Sigmoid colon (tissue), 7 donors: ENCODE results near the gene NYNRIN. TPM values are rescaled to one million over a fixed set of nuclear protein-coding genes. Genes with fewer than 3 reads are reported as not detected.

Source experiments
- DNase-seq: peaks from one replicate; pipeline ENCODE4 v3.0.0-alpha.2; 2019
- H3K27ac ChIP-seq, 4 donors: fragments of 200-600 bp; sonication (generic); one replicate each; pipeline ENCODE4 v1.5.1; 2016 to 2019; ENCODE audit warnings: mild to moderate bottlenecking in 1 of 4
- H3K27me3 ChIP-seq, 3 donors: fragments of 200-600 bp; sonication (generic); one replicate each; pipeline ENCODE4 v1.5.1; 2019; ENCODE audit warnings: mild to moderate bottlenecking in 1 of 3
- H3K36me3 ChIP-seq, 4 donors: fragments of 200-600 bp; sonication (generic); one replicate each; pipeline ENCODE4 v1.5.1; 2016 to 2019
- H3K4me1 ChIP-seq, 4 donors: fragments of 200-600 bp; sonication (generic); one replicate each; pipeline ENCODE4 v1.5.1; 2017 to 2019
- H3K4me3 ChIP-seq, 4 donors: fragments of 200-600 bp; sonication (generic); one replicate each; pipeline ENCODE4 v1.5.1; 2017 to 2019; ENCODE audit warnings: mild to moderate bottlenecking in 2 of 4, moderate library complexity in 1 of 4
- H3K9me3 ChIP-seq, 4 donors: fragments of 200-600 bp in 3 of 4; sonication (generic) in 3 of 4; one replicate each; pipeline versions ENCODE4 v1.5.1 to v1.6.1; 2013 to 2019
- EP300 ChIP-seq, 4 donors: sonication (generic); formaldehyde crosslinking; IDR thresholded peaks; one replicate each; pipeline ENCODE4 v1.6.1; 2017; ENCODE audit warnings: antibody characterized with exemption in 4 of 4
- POLR2A ChIP-seq, 2 donors: fragments of 450-650 bp; IDR thresholded peaks; one replicate each; pipeline ENCODE4 v1.6.1; 2016; ENCODE audit warnings: antibody characterized with exemption in 2 of 2, mild to moderate bottlenecking in 2 of 2, moderate library complexity in 2 of 2
- POLR2AphosphoS5 ChIP-seq, 4 donors: sonication (generic); formaldehyde crosslinking; IDR thresholded peaks; one replicate each; pipeline ENCODE4 v1.6.1; 2017; ENCODE audit warnings: antibody characterized with exemption in 4 of 4
- WGBS, 2 donors: extraction: QIAGEN DNeasy Blood & Tissue Kit; methylation state at CpG; one replicate each; pipeline ENCODE4 v1.1.7; 2013; 5-methylcytosine and 5-hydroxymethylcytosine counted together
- intact Hi-C: fragments of 100-400 bp; cut with DNase I; formaldehyde crosslinking; loops from one replicate; pipeline ENCODE4 v1.15.1; 2023
- polyA plus RNA-seq, 3 donors: library from polyadenylated mRNA; stranded (reverse); fragments of 200-250 nt; gene quantifications; one replicate each; pipeline ENCODE4 v1.2.3, GENCODE V29; 2013
- total RNA-seq, 4 donors: library from RNA; depleted of rRNA; stranded (reverse); fragments of >200 nt; gene quantifications; one replicate each; pipeline ENCODE4 v1.1.0, GENCODE V29; 2016
- TF ChIP-seq, protein P1 (sequence below), 4 experiments: fragments of 450-650 bp in 3 of 4; fragments of 200-600 bp in 1 of 4; IDR thresholded peaks; one replicate each; pipeline ENCODE4 v1.5.1; 2016 to 2019; ENCODE audit warnings: antibody characterized with exemption in 4 of 4, mild to moderate bottlenecking in 3 of 4, moderate library complexity in 2 of 4
- donor health status: healthy with polysubstance abuse.
- donor health status: Bipolar disorder and iron deficiency.
- donor health status: healthy.

NYNRIN gene
- total and polyA plus RNA-seq, 7 donors = 0.60 to 17.4 (median 6.8) TPM

DNA sequence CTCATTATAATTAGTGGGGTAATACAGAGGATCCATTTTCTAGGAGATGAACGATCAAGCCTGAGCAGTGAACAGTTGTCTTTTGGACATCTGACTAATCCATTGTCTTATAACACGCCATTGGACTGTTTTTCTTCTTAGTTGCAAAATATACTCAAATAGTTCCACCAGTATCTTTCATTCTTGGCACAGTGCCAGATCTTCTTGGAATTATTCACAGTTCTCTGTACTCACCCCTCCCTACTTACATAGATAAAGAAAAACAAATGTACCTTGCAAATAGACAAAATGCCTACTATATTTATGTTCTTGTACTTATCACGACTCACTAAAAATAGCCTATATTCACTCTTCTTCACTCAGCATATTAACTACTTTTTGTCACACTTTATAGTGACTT lies 26.9 kb downstream of the NYNRIN start:
- no peaks in the 10 kb centered on the region for H3K27me3 ChIP-seq
- no peaks in the 10 kb centered on the region for H3K36me3 ChIP-seq
- no peaks in the 10 kb centered on the region for H3K9me3 ChIP-seq
- no peak overlapping the region for H3K4me3 ChIP-seq
- intact Hi-C loops = no loop called here
- H3K27ac ChIP-seq = peak overlapping the region in 3 of 4 donors; percentile 3 to 68 (median 24)
- TF ChIP-seq POLR2AphosphoS5 (IDR thresholded peaks at IDR 0.05) (peak in 1 of 4 donors; percentile 3), POLR2A (IDR thresholded peaks at IDR 0.05) (no peak)
- no peak for DNase-seq
- WGBS, 2 donors = 33 to 53% methylated on average over 3 of the region's 3 CpGs
- peaks cover 0 to 16% (median 13%) of the 10 kb centered on the region in 4 donors for H3K4me1 ChIP-seq

DNA sequence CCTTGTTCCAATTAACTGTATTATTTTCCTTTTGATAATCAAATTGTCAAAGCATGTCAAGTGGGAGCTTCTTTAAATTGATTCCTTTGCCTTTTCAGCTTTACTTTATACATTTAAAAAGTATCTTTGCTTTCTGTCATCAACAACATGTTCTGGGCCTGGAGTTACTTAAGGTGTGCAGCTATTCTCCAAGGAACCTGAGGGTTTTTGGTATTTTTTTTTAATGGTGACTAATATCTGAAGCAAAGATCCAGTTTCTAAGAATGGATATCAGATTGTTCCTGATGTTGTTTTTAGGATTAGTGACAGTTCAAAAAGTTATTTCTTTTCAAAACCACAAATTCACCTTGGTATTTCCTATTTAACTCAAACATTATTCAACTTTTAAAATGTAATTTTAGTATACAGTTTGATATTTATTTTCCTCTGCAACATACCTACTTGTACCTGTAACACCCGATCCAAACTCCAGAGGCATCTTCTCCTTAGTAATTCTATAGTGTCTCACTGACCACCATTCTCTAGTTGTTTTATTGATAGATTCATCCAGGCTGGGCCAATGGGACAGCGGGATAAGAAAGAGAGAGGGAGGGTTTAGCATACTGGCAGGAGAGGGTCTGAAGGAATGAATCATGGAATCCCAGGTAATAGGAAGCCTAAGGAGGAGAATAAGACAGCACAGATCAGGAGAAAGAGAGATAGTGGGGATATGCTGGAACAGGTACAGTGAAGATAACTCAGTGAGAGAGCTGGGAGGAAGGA lies 27.5 kb downstream of the NYNRIN start:
- peaks cover 0 to 23% (median 20%) of the 10 kb centered on the region in 4 donors for H3K4me1 ChIP-seq
- no peaks in the 10 kb centered on the region for H3K9me3 ChIP-seq
- no peak for TF ChIP-seq POLR2AphosphoS5 (IDR thresholded peaks at IDR 0.05)
- no peak for TF ChIP-seq POLR2A (IDR thresholded peaks at IDR 0.05)
- no peak for TF ChIP-seq EP300 (IDR thresholded peaks at IDR 0.05)
- TF ChIP-seq, protein P1, sequence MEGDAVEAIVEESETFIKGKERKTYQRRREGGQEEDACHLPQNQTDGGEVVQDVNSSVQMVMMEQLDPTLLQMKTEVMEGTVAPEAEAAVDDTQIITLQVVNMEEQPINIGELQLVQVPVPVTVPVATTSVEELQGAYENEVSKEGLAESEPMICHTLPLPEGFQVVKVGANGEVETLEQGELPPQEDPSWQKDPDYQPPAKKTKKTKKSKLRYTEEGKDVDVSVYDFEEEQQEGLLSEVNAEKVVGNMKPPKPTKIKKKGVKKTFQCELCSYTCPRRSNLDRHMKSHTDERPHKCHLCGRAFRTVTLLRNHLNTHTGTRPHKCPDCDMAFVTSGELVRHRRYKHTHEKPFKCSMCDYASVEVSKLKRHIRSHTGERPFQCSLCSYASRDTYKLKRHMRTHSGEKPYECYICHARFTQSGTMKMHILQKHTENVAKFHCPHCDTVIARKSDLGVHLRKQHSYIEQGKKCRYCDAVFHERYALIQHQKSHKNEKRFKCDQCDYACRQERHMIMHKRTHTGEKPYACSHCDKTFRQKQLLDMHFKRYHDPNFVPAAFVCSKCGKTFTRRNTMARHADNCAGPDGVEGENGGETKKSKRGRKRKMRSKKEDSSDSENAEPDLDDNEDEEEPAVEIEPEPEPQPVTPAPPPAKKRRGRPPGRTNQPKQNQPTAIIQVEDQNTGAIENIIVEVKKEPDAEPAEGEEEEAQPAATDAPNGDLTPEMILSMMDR (IDR thresholded peaks at IDR 0.05) = no peak
- no peaks in the 10 kb centered on the region for H3K27me3 ChIP-seq
- H3K4me3 ChIP-seq = no peak overlapping the region
- H3K27ac ChIP-seq = peak overlapping the region in 2 of 4 donors; percentile 3 to 68
- H3K36me3 ChIP-seq = no peaks in the 10 kb centered on the region
- no peak for DNase-seq
- WGBS, 2 donors = 33 to 72% methylated on average over 2 of the region's 2 CpGs
- intact Hi-C loops = no loop called here

DNA sequence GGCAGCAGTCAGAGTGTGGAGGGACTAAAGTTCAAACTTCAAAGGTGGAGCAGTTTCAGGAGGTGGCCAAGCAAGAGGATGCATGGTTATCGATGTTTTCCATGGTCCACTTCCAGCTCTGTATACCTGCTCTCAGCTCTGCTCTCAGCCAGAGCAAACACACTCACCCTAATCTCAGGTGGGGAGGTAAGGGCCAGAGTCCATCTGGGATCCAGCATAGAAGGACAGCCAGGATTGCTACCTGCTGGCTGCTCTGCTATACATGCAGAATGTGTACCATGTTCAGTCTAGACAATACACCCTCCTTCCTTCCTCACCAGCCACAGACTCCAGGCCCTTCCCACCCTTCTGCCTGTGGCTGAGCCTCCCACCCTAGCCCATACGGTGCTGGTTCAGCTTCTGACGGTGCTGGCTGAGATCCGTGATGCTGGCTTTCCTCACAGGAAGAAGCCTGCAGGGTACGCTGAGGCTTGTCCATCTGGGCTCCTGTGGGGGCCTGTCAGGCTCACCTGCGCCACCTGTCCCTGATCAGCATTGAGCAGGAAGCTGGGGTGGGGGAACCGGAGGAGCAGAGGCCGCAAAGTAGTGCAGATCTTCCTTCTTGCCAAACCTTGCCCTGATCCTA lies 28.2 kb downstream of the NYNRIN start:
- H3K27me3 ChIP-seq = no peaks in the 10 kb centered on the region
- H3K9me3 ChIP-seq = no peaks in the 10 kb centered on the region
- no peak overlapping the region for H3K4me3 ChIP-seq
- WGBS, 2 donors = 16 to 44% methylated on average over 8 of the region's 8 CpGs
- intact Hi-C loops = no loop called here
- H3K36me3 ChIP-seq = peaks cover 0 to 2% (median 2%) of the 10 kb centered on the region in 4 donors
- H3K4me1 ChIP-seq = peaks cover 0 to 30% (median 27%) of the 10 kb centered on the region in 4 donors
- DNase-seq = no peak
- TF ChIP-seq, protein P1 (IDR thresholded peaks at IDR 0.05) = no peak
- TF ChIP-seq EP300 (IDR thresholded peaks at IDR 0.05) = no peak
- TF ChIP-seq POLR2AphosphoS5 (IDR thresholded peaks at IDR 0.05) = no peak
- TF ChIP-seq POLR2A (IDR thresholded peaks at IDR 0.05) = no peak
- no peak overlapping the region for H3K27ac ChIP-seq

DNA sequence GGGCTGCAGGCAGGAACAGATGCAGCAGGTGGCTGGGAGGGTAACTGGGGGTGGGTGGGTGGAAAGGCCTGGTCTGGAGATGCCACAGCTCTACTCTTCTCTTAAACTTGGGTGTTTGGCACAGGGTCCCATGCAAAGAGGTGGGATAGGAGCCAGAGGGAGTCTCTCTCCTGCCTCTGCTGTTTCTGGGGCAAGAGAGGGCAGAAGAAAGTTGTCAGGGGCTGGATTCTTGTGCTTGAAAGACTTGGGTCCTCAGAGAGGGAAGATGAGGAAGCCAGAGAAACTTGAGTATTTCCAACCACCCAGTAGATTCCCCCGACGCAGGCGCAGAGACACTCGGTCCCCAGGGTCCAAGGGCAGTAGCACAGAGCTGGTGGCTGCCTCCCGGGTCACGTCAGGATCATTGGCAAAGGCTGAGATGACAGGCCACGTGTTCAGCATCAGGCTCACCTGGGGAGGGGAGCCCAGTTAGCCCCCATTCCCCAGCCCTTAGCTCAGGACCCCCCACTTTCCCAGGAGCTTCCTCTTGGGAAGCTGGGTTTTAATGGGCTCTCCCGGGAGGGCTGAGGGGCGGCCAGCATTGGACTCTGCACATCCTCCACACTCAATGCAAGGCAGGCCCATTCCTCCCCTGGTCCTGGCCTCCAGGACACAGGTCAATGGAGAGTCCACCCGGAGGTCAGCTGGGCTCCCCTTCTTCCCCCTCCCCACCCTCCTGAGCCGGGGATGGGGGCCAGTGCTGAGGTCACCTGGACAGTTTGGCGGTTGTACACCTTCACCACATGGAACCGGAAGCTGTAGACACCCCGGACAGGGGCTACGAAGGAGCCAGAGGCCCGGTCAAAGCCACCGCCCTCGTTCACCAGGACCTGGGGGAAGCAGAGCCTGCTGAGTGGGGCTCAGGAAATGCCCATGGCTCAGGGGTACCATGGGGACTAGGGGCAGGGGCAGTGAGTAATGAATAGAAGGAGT lies 29.0 kb downstream of the NYNRIN start:
- WGBS, 2 donors = 82 to 83% methylated on average over 18 of the region's 18 CpGs
- intact Hi-C loops = no loop called here
- no peak for DNase-seq

More for the DNA sequence above, 29.0 kb downstream of the NYNRIN start:
- Histone ChIP-seq H3K9me3 (no peaks in the 10 kb centered on the region), H3K4me1 (peaks cover 0 to 38% (median 32%) of the 10 kb centered on the region in 4 donors), H3K4me3 (no peak overlapping the region), H3K27ac (no peak overlapping the region), H3K27me3 (no peaks in the 10 kb centered on the region), H3K36me3 (peaks cover 0 to 10% (median 10%) of the 10 kb centered on the region in 4 donors)
- TF ChIP-seq POLR2AphosphoS5 (IDR thresholded peaks at IDR 0.05) (no peak), EP300 (IDR thresholded peaks at IDR 0.05) (no peak), POLR2A (IDR thresholded peaks at IDR 0.05) (no peak)
- TF ChIP-seq, protein P1 (IDR thresholded peaks at IDR 0.05) = no peak
